NCI-H2196 (cell line): ENCODE results near the gene KLHL26.

Source experiments
- DNase-seq: peaks from one replicate; lab custom pipeline; 2025; ENCODE audit not compliant: unreplicated experiment; lab: John Stamatoyannopoulos, UW

KLHL26 gene

GRCh38 chr19:18612772-18613588, 23.8 kb upstream of the KLHL26 start, which contains the start of gene TMEM59L:
TMEM59L (plus strand) TSS chr19:18612870; CDS start chr19:18612959, 89 bp downstream.
- DNase-seq, result no peak

GRCh38 chr19:18613589-18614234, 23.1 kb upstream of the KLHL26 start:
- no peak for DNase-seq

DNA sequence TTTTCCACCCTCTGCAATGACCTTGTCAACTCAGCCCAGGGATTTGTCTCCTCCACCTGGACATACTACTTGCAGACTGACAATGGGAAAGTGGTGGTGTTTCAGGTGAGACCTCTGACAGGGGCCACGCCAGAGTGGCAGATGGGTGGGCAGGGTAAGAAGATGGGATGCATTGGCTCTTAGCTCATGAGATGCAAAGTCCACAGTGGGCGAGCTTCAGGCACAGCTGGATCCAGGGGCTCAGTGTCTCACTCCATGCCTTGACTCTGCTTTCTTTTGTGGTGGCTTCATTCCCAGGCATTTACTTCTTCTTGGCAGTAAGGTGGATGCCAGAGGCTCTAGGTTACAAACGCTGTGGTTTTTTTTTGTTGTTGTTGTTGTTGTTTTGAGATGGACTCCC, 20.8 kb upstream of the KLHL26 start:
- DNase-seq, result no peak

- no peak for DNase-seq
These were observed 19.3 kb upstream of the KLHL26 start for GRCh38 chr19:18617562-18617961.

DNA sequence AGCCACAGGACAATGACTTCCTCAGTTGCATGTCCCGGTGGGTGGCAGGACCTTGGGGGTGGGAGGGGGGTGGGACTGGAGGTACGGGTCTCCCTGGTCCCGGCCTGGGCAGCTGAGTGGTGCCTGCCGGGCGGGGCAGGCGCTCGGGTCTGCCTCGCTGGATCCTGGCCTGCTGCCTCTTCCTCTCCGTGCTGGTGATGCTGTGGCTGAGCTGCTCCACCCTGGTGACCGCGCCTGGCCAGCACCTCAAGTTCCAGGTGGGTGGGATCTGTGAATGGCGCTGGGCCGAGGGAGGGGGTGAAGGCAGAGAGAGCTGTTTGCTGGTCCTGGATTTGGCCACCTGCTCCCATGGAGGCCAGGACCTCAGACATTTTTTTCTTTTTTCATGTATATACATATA, 18.6 kb upstream of the KLHL26 start:
- DNase-seq, result no peak

GRCh38 chr19:18620311-18620710, 16.5 kb upstream of the KLHL26 start:
- DNase-seq, result no peak

- no peak for DNase-seq
These were observed 15.9 kb upstream of the KLHL26 start for GRCh38 chr19:18620902-18621301.

DNA sequence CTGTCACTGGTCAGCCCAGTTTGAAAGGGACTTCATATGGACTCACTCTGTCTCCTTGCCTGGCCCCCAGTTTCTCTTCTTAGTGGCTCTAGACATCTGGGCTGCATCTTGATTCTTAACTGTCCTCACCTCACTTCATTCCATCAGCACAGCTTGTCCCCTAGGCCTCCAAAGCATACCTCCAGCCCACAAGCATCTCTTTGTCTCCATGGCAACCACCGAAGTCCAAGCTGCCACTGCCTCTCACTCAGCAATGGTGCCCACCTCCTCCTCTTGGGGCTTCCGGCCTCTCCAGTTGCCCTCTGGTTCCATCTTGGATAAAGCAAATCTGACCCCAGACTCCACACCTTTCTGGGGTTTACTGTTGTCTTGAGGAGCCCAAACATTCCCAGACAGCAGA, 9.9 kb upstream of the KLHL26 start:
- no peak for DNase-seq

- DNase-seq, result no peak
These were observed 7.4 kb upstream of the KLHL26 start for GRCh38 chr19:18629166-18630088.

GRCh38 chr19:18633321-18633720, 3.5 kb upstream of the KLHL26 start:
- DNase-seq, result peak; percentile 73

GRCh38 chr19:18634612-18635297, 2.1 kb upstream of the KLHL26 start:
- DNase-seq, result no peak

DNA sequence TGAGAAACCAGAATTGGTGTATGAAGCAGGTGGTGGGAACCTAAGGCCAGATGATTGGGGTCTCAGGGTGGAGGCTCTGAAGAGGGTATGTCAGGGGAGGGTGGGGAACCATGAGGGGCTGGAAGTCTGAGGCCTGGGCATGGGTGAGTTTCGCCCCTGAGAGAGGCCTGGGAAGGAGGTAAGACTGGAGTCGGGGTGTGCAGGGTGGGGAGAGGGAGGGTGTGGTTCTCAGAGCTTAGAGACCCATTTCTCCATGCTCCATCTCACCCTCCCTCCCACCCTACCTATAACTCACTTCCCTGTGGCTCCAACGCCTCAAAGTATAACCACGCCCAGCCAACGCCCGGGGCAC, 1.0 kb upstream of the KLHL26 start:
- DNase-seq, result no peak

DNA sequence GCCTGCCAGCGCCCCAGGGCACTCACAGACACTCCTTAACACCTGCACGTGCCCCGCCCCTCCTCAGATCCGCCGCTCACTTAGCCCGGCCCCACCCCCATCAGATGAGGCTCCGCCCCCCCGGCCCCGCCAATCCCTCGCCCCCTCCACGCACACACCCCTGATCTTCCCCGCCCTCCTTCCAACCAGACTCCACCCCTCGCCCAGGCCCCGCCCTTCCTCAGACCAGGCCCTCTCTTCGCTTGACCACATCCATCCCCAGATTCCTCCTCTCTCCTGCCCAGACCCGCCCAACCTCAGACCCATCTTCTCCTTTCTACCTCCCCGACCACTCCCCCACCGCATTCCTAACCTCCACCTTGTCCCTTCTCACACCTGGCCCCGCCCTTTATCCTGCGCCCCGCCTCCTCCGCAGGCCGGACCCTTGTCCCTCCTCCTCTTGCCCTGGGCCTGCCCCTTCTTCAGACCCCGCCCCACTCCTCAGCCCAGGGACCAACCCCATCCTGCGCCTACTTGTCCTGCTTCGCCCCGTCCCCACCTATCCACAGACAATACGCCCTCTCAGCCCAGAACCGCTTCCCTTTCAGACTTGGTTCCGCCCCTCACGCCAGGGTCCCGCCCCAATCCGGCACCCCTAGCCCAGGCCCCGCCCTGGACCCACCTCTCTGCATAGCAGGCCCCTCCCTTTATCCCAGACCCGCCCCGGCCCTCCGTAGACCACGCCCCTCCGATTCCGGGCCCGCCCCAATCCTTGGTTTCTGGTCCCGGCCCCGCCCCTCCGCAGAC, 452 bp upstream of the KLHL26 start:
- DNase-seq, result peak; percentile 97

- DNase-seq, result peak; percentile 71
These were observed 1.1 kb downstream of the KLHL26 start for GRCh38 chr19:18637673-18638630.

- DNase-seq, result no peak
These were observed 2.9 kb downstream of the KLHL26 start for GRCh38 chr19:18639706-18640243.

GRCh38 chr19:18644196-18645034, 7.6 kb downstream of the KLHL26 start:
- no peak for DNase-seq

DNA sequence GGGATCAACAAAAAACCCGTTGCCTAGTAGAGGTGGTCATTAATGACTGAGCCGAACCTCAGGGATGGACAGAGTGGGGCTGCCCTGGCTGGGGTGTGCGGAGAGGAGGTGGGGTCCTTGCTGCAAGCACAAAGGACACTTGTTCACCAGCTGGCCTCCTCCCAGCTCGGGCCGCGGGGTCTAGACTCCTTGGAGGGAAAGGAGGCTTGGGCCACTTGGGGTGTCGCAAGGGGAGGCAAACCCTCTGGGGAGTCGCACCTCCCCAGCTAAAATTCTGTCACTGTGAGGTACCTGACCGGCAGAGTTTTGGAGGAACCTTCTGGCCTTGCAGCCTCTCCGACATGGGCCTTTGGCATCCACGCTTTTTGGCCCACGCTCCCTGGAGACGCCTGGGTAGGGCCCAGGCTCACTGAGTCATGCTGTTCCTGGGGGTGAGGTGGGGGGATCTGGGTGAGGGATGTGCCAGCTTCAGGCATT, 8.2 kb downstream of the KLHL26 start:
- no peak for DNase-seq
